Right cardiac atrium (tissue), 5 donors: Measurements from ENCODE around the gene PCDHB4. TPM values are rescaled to one million over a fixed set of nuclear protein-coding genes. Genes with fewer than 3 reads are reported as not detected.
A peak's percentile ranks its signal among the peaks of the same experiment; 100 is the strongest.
"Not testable (repeated sequence)": the region's sequence is repeated elsewhere in the genome, so short reads cannot be mapped to it uniquely, and the experiment has no call there.

Source experiments
- ATAC-seq, 2 donors: fragments of 200-7000 bp; cut with Tn5 transposase; one replicate each; pipeline versions ENCODE4 v1.8.0 to v1.9.1; 2020; ENCODE audit warnings: moderate library complexity in 2 of 2, mild to moderate bottlenecking in 1 of 2
- DNase-seq, 3 donors: peaks; one replicate each; pipeline ENCODE4 v3.0.0-alpha.2; 2020
- H3K27ac ChIP-seq: one replicate; pipeline ENCODE4 v1.5.1; 2013; ENCODE audit warnings: mild to moderate bottlenecking, low read length, control low read depth, moderate library complexity
- H3K27me3 ChIP-seq: one replicate; pipeline ENCODE4 v1.6.1; 2013; ENCODE audit not compliant: control insufficient read depth, insufficient read depth
- H3K4me1 ChIP-seq: one replicate; pipeline ENCODE4 v1.6.1; 2013; ENCODE audit warnings: low read length; ENCODE audit not compliant: control insufficient read depth, insufficient read depth
- H3K4me3 ChIP-seq: one replicate; pipeline ENCODE4 v1.5.1; 2013; ENCODE audit warnings: low read length, control low read depth
- H3K9me3 ChIP-seq: one replicate; pipeline ENCODE4 v1.6.1; 2013; ENCODE audit warnings: low read length; ENCODE audit not compliant: control insufficient read depth
- WGBS: extraction: QIAGEN DNeasy Blood & Tissue Kit; methylation state at CpG from one replicate; pipeline ENCODE4 v1.1.7; 2013; 5-methylcytosine and 5-hydroxymethylcytosine counted together
- intact Hi-C, 4 donors: fragments of 100-400 bp; cut with DNase I; formaldehyde crosslinking; loops; one replicate each; pipeline versions ENCODE4 v1.11.0 to v1.14.0; 2022 to 2023
- polyA plus RNA-seq: library from polyadenylated mRNA; stranded (reverse); fragments of 200-250 nt; gene quantifications from one replicate; pipeline ENCODE4 v1.2.3, GENCODE V29; 2013
- total RNA-seq, 4 donors: library from RNA; stranded (reverse); fragmentation: NEBNext Ultra II Directional; extraction: Animal tissue kit (Norgen Biotek cat#: 25700); gene quantifications; one replicate each; pipeline ENCODE4 v1.2.1, GENCODE V29; 2021
- donor health status: healthy with polysubstance abuse.
- donor health status: DM: no; HTN: yes; CAD: no.
- donor health status: DM: no; HTN: no; CAD: no.
- donor health status: DM: no; HTN: yes; CAD: no; lungs with severe emphysema.
- donor health status: DM: yes; HTN: yes; CAD: no.

Gene PCDHB4
- total and polyA plus RNA-seq, 5 donors: 1.3 to 3.6 (median 2.8) TPM

DNA sequence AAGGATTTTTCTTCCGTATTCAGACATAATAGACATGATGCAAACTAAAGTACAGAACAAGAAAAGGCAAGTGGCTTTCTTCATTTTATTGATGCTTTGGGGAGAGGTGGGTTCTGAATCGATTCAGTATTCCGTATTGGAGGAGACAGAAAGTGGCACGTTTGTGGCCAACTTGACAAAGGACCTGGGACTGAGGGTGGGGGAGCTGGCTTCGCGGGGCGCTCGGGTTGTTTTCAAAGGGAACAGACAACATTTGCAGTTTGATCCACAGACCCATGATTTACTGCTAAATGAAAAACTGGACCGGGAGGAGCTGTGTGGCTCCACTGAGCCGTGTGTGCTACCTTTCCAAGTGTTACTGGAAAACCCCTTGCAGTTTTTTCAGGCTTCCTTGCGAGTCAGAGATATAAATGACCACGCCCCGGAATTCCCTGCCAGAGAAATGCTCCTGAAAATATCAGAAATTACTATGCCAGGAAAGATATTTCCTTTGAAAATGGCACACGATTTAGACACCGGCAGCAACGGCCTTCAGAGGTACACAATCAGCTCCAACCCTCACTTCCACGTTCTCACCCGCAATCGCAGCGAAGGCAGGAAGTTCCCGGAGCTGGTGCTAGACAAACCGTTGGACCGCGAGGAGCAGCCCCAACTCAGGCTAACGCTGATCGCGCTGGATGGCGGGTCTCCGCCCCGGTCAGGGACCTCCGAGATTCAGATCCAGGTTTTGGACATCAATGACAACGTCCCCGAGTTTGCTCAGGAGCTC lies 28.8 kb downstream of the PCDHB4 start:
- H3K27me3 ChIP-seq: no peaks in the 10 kb centered on the region

GRCh38 chr5:141150993-141151325 lies 29.3 kb downstream of the PCDHB4 start:
- no peak overlapping the region for H3K27ac ChIP-seq
- ATAC-seq (no peak), DNase-seq (no peak)
- H3K9me3 ChIP-seq: peaks cover 7% of the 10 kb centered on the region
- H3K4me3 ChIP-seq: no peak overlapping the region
- H3K4me1 ChIP-seq: no peaks in the 10 kb centered on the region
- intact Hi-C loops: no loop called here
- no peaks in the 10 kb centered on the region for H3K27me3 ChIP-seq
- 31% methylated on average over 13 of the region's 13 CpGs for WGBS

More for the DNA sequence above, 28.8 kb downstream of the PCDHB4 start:
- H3K4me1 ChIP-seq: no peaks in the 10 kb centered on the region
- ATAC-seq (no peak), DNase-seq (peak in 2 of 3 donors; percentile 36 to 37)
- 36% methylated on average over 33 of the region's 33 CpGs for WGBS
- no peak overlapping the region for H3K27ac ChIP-seq
- H3K9me3 ChIP-seq: peaks cover 2% of the 10 kb centered on the region
- intact Hi-C loops: no loop called here
- no peak overlapping the region for H3K4me3 ChIP-seq

- H3K4me3 ChIP-seq, H3K9me3 ChIP-seq, H3K27ac ChIP-seq, intact Hi-C loops, H3K4me1 ChIP-seq, H3K27me3 ChIP-seq, ATAC-seq: not testable (repeated sequence)
- WGBS: 35% methylated on average over 36 of the region's 41 CpGs
- DNase-seq: peak in 1 of 3 donors; percentile 27
Observed at GRCh38 chr5:141151632-141152031, 30.0 kb downstream of the PCDHB4 start.

GRCh38 chr5:141152096-141152495 lies 30.5 kb downstream of the PCDHB4 start:
- H3K4me1 ChIP-seq, intact Hi-C loops, H3K9me3 ChIP-seq, H3K27me3 ChIP-seq, ATAC-seq, H3K4me3 ChIP-seq, H3K27ac ChIP-seq, DNase-seq: not testable (repeated sequence)
- WGBS: 23% methylated on average over 36 of the region's 36 CpGs

- no peaks in the 10 kb centered on the region for H3K4me1 ChIP-seq
- no peaks in the 10 kb centered on the region for H3K27me3 ChIP-seq
- intact Hi-C loops: no loop called here
- WGBS: 30% methylated on average over 21 of the region's 21 CpGs
- no peak overlapping the region for H3K27ac ChIP-seq
- ATAC-seq (no peak), DNase-seq (no peak)
- no peak overlapping the region for H3K4me3 ChIP-seq
- peaks cover 10% of the 10 kb centered on the region for H3K9me3 ChIP-seq
Observed at GRCh38 chr5:141155540-141156374, 34.1 kb downstream of the PCDHB4 start.

DNA sequence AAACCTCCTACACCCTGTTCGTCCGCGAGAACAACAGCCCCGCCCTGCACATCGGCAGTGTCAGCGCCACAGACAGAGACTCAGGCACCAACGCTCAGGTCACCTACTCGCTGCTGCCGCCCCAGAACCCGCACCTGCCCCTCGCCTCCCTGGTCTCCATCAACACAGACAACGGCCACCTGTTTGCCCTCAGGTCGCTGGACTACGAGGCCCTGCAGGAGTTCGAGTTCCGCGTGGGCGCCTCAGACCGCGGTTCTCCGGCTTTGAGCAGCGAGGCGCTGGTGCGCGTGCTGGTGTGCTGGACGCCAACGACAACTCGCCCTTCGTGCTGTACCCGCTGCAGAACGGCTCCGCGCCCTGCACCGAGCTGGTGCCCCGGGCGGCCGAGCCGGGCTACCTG lies 35.7 kb downstream of the PCDHB4 start:
- H3K27ac ChIP-seq, H3K27me3 ChIP-seq, DNase-seq, H3K9me3 ChIP-seq, intact Hi-C loops, H3K4me3 ChIP-seq, H3K4me1 ChIP-seq, ATAC-seq: not testable (repeated sequence)
- 32% methylated on average over 38 of the region's 38 CpGs for WGBS

DNA sequence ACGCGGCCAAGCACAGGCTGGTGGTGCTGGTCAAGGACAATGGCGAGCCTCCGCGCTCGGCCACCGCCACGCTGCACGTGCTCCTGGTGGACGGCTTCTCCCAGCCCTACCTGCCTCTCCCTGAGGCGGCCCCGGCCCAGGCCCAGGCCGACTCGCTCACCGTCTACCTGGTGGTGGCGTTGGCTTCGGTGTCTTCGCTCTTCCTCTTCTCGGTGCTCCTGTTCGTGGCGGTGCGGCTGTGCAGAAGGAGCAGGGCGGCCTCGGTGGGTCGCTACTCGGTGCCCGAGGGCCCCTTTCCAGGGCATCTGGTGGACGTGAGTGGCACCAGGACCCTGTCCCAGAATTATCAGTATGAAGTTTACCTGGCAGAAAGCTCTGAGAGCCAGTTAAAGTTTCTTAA lies 36.3 kb downstream of the PCDHB4 start:
- H3K27ac ChIP-seq, H3K4me3 ChIP-seq, H3K27me3 ChIP-seq: not testable (repeated sequence)

GRCh38 chr5:141172381-141173204 lies 51.0 kb downstream of the PCDHB4 start, which contains the start of gene PCDHB7:
PCDHB7 (plus strand) TSS chr5:141172644; CDS start chr5:141172836, 192 bp downstream.
- ATAC-seq (no peak), DNase-seq (no peak)
- no peaks in the 10 kb centered on the region for H3K4me1 ChIP-seq
- H3K27me3 ChIP-seq: no peaks in the 10 kb centered on the region
- intact Hi-C loops: loop anchor here in 1 of 4 donors (10.0 kb wide), 1 partner anchor 392 kb away; no protein-coding TSS in a partner anchor
- no peak within 1 kb of the TSS for H3K27ac ChIP-seq
- H3K4me3 ChIP-seq: peak within 1 kb of the TSS; percentile 39
- peaks cover 9% of the 10 kb centered on the region for H3K9me3 ChIP-seq
- 30% methylated on average over 20 of the region's 20 CpGs for WGBS

More for the DNA sequence above, 36.3 kb downstream of the PCDHB4 start:
- H3K4me1 ChIP-seq, ATAC-seq, DNase-seq, intact Hi-C loops, H3K9me3 ChIP-seq: not testable (repeated sequence)
- 32% methylated on average over 20 of the region's 28 CpGs for WGBS

DNA sequence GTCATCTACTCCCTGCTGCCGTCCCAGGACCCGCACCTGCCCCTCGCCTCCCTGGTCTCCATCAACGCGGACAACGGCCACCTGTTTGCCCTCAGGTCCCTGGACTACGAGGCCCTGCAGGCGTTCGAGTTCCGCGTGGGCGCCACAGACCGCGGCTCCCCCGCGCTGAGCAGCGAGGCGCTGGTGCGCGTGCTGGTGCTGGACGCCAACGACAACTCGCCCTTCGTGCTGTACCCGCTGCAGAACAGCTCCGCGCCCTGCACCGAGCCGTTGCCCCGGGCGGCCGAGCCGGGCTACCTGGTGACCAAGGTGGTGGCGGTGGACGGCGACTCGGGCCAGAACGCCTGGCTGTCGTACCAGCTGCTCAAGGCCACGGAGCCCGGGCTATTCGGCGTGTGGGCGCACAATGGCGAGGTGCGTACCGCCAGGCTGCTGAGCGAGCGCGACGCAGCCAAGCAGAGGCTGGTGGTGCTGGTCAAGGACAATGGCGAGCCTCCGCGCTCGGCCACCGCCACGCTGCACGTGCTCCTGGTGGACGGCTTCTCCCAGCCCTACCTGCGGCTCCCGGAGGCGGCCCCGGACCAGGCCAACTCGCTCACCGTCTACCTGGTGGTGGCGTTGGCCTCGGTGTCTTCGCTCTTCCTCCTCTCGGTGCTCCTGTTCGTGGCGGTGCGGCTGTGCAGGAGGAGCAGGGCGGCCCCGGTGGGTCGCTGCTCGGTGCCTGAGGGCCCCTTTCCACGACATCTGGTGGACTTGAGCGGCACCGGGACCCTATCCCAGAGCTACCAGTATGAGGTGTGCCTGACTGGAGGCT lies 52.9 kb downstream of the PCDHB4 start:
- H3K4me1 ChIP-seq, H3K9me3 ChIP-seq, H3K27ac ChIP-seq, H3K27me3 ChIP-seq, ATAC-seq, H3K4me3 ChIP-seq: not testable (repeated sequence)
- 41% methylated on average over 79 of the region's 79 CpGs for WGBS
- peak in 1 of 3 donors; percentile 32 for DNase-seq
- intact Hi-C loops: loop anchor here in 1 of 4 donors (10.0 kb wide), 1 partner anchor 390 kb away; no protein-coding TSS in a partner anchor
